K562 (cell line): Measurements from ENCODE around the gene MATK. TPM values are rescaled to one million over a fixed set of nuclear protein-coding genes. Genes with fewer than 3 reads are reported as not detected.

ENCODE experiments used
- BRF2 ChIP-seq: IDR thresholded peaks from 3 replicates; pipeline ENCODE4 v1.6.1; 2011; ENCODE audit warnings: borderline replicate concordance, mild to moderate bottlenecking; ENCODE audit not compliant: insufficient read length, insufficient read depth
- EGR1 ChIP-seq: fragments of 450-650 bp; conservative IDR thresholded peaks from 2 replicates; pipeline ENCODE4 v1.6.1; 2017; ENCODE audit warnings: mild to moderate bottlenecking
- HCFC1 ChIP-seq: IDR thresholded peaks from 2 replicates; pipeline ENCODE4 v1.6.1; 2012; ENCODE audit warnings: low read depth, low read length, improper control_type of control experiment
- HMGN3 ChIP-seq: IDR thresholded peaks from 2 replicates; pipeline ENCODE4 v1.6.1; 2011; ENCODE audit warnings: borderline replicate concordance, low read depth, mild to moderate bottlenecking, mixed read lengths, low read length; ENCODE audit not compliant: insufficient read length; ENCODE audit errors: extremely low read depth
- HNRNPL ChIP-seq: fragments of 200-400 bp; formaldehyde crosslinking; IDR thresholded peaks from 2 replicates; pipeline ENCODE4 v1.6.1; 2017; ENCODE audit warnings: low read depth, mild to moderate bottlenecking, low read length
- HSF4 ChIP-seq: fragments of 250-450 bp; sonication (Bioruptor Pico); IDR thresholded peaks from 2 replicates; pipeline ENCODE4 v2.1.2; 2022; ENCODE audit warnings: mild to moderate bottlenecking, moderate library complexity, borderline replicate concordance
- ID3 ChIP-seq, 2 experiments: fragments of 250-450 bp in 1 of 2; fragments of 450-650 bp in 1 of 2; sonication (Bioruptor Pico) in 1 of 2; IDR thresholded peaks; 2 replicates each; pipeline versions ENCODE4 v1.6.1 to v1.8.0; 2016 to 2021; ENCODE audit warnings: mild to moderate bottlenecking in 2 of 2, moderate library complexity in 2 of 2, missing compliant biosample characterization in 1 of 2, missing genetic modification characterization in 1 of 2
- ILK ChIP-seq: fragments of 450-650 bp; IDR thresholded peaks from 2 replicates; pipeline ENCODE4 v1.6.1; 2016; ENCODE audit warnings: missing genetic modification characterization, low read depth, mild to moderate bottlenecking, missing compliant biosample characterization, moderate library complexity, borderline replicate concordance
- KLF6 ChIP-seq: fragments of 250-450 bp; sonication (Bioruptor Pico); IDR thresholded peaks from 2 replicates; pipeline ENCODE4 v1.4.0; 2020; ENCODE audit warnings: mild to moderate bottlenecking, moderate library complexity, borderline replicate concordance
- MTA1 ChIP-seq: fragments of 450-650 bp; IDR thresholded peaks from 2 replicates; pipeline ENCODE4 v1.6.1; 2017; ENCODE audit warnings: borderline replicate concordance
- NCOA6 ChIP-seq: fragments of 450-650 bp; IDR thresholded peaks from 2 replicates; pipeline ENCODE4 v1.6.1; 2017; ENCODE audit warnings: mild to moderate bottlenecking
- RAD51 ChIP-seq: fragments of 450-650 bp; IDR thresholded peaks from 2 replicates; pipeline ENCODE4 v1.7.1; 2016; ENCODE audit warnings: low read depth, mild to moderate bottlenecking, borderline replicate concordance
- RB1 ChIP-seq: fragments of 450-650 bp; IDR thresholded peaks from 2 replicates; pipeline ENCODE4 v1.6.1; 2017; ENCODE audit warnings: low read depth, mild to moderate bottlenecking
- SAFB2 ChIP-seq: fragments of 200-400 bp; formaldehyde crosslinking; IDR thresholded peaks from 2 replicates; pipeline ENCODE4 v1.6.1; 2018; ENCODE audit warnings: borderline replicate concordance, low read length, low read depth, moderate library complexity; ENCODE audit not compliant: severe bottlenecking
- SETDB1 ChIP-seq: IDR thresholded peaks from one replicate; pipeline ENCODE4 v1.6.1; 2012; ENCODE audit warnings: low read length, control low read depth, inconsistent platforms
- SMARCA5 ChIP-seq: fragments of 450-650 bp; IDR thresholded peaks from 2 replicates; pipeline ENCODE4 v1.6.1; 2016
- TAF9B ChIP-seq: fragments of 450-650 bp; IDR thresholded peaks from 2 replicates; pipeline ENCODE4 v1.6.1; 2018; ENCODE audit warnings: mild to moderate bottlenecking; ENCODE audit not compliant: partially characterized antibody
- USF2 ChIP-seq: sonication (generic); formaldehyde crosslinking; IDR thresholded peaks from 2 replicates; pipeline ENCODE4 v1.5.0; 2020; ENCODE audit warnings: missing genetic modification reagents
- ZNF212 ChIP-seq: fragments of 450-650 bp; formaldehyde crosslinking; IDR thresholded peaks from 2 replicates; pipeline ENCODE4 v1.4.0; 2020; ENCODE audit warnings: mild to moderate bottlenecking
- ZNF232 ChIP-seq: sonication (generic); formaldehyde crosslinking; IDR thresholded peaks from 2 replicates; pipeline ENCODE4 v1.8.0; 2022; ENCODE audit warnings: mild to moderate bottlenecking, missing genetic modification reagents
- ZNF280A ChIP-seq: fragments of 450-650 bp; IDR thresholded peaks from 2 replicates; pipeline ENCODE4 v1.6.1; 2018; ENCODE audit warnings: mild to moderate bottlenecking, low read depth; ENCODE audit not compliant: partially characterized antibody
- ZNF3 ChIP-seq: fragments of 250-450 bp; sonication (Bioruptor Pico); IDR thresholded peaks from 2 replicates; pipeline ENCODE4 v1.5.0; 2021; ENCODE audit warnings: mild to moderate bottlenecking, moderate library complexity
- polyA plus RNA-seq, 8 experiments: library from polyadenylated mRNA; depleted of rRNA in 4 of 8; stranded (reverse) in 5 of 8; unstranded in 3 of 8; fragments of >200 nt; fragmentation: Nextera tagmentation in 2 of 8; fragmentation: Illumina TruSeq in 1 of 8; extraction: Ambion mirVana in 2 of 8; extraction: Trizol in 1 of 8; gene quantifications; 2 replicates each; pipeline versions ENCODE4 v1.2.1 to v1.2.3, GENCODE V29; 2011 to 2014; ENCODE audit warnings: inconsistent platforms in 1 of 8, missing spikeins in 1 of 8
- total RNA-seq, 7 experiments: library from RNA; depleted of rRNA in 6 of 7; stranded (reverse); fragments of >200 nt in 6 of 7; fragmentation: Illumina TruSeq in 2 of 7; extraction: Trizol in 2 of 7; gene quantifications; 2 replicates each; pipeline versions ENCODE4 v1.2.1 to v1.2.3, GENCODE V29; 2011 to 2021; ENCODE audit warnings: low replicate concordance in 1 of 7
- TF ChIP-seq, protein P1 (sequence below): sonication (generic); formaldehyde crosslinking; IDR thresholded peaks from 2 replicates; pipeline ENCODE4 v1.8.1; 2023; ENCODE audit warnings: mild to moderate bottlenecking, missing genetic modification reagents

Gene MATK
- total and polyA plus RNA-seq, 9 of the 15 experiments (the other 6 are each of a cell fraction or from before 2014, with no cell fraction given), result 0.08 to 41.5 (median 21.4) TPM

DNA sequence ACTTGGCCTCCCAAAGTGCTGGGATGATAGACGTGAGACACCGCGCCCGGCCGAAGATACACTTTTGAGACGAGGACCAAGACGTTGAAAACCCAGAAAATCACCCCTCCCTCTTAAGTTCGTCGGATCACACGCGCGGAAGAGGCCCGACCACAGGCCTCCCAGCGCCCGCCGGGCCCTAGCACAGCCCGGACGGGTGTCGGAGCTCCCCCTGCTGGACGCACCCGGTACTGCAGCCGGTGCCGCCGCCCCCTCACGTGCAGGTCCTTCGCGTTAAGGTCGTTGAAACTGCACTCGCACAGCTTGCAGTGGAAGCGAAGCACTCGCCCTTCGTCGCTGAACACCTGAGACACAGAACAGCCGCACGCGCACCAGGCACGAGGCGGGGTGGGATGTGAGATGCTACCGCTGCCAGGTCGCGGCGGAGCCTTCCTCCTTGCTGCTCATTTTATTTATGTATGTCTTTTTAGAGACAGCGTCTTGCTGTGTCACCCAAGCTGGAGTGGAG lies 35.7 kb upstream of the MATK start (continued):
- TF ChIP-seq ZNF232 (0 out of 2 replicates have a peak, but pooled peaks have one; percentile 44), RAD51 (peak; percentile 35; the same call in 1 of the 2 replicates), SMARCA5 (0 out of 2 replicates have a peak, but pooled peaks have one; percentile 32), NCOA6 (no peak), RB1 (peak; percentile 88), MTA1 (no peak; the same call in 1 of the 2 replicates), HCFC1 (0 out of 2 replicates have a peak, but pooled peaks have one; percentile 26), HMGN3 (peak; percentile 59), ZNF3 (CRISPR knock-in tag) (no peak), USF2 (CRISPR knock-in tag) (peak; percentile 66), SAFB2 (no peak), ID3 (CRISPR knock-in tag; IDR thresholded peaks at IDR 0.05) (no peak), ID3 (tag; IDR thresholded peaks at IDR 0.05) (peak; percentile 61; the same call in 1 of the 2 replicates), BRF2 (no peak), ILK (tag) (no peak), HNRNPL (no peak), EGR1 (peak; percentile 92), KLF6 (CRISPR knock-in tag) (no peak), TAF9B (no peak), ZNF212 (CRISPR knock-in tag) (no peak), ZNF280A (no peak), SETDB1 (peak; percentile 47), HSF4 (CRISPR knock-in tag) (no peak)
- TF ChIP-seq, protein P1, sequence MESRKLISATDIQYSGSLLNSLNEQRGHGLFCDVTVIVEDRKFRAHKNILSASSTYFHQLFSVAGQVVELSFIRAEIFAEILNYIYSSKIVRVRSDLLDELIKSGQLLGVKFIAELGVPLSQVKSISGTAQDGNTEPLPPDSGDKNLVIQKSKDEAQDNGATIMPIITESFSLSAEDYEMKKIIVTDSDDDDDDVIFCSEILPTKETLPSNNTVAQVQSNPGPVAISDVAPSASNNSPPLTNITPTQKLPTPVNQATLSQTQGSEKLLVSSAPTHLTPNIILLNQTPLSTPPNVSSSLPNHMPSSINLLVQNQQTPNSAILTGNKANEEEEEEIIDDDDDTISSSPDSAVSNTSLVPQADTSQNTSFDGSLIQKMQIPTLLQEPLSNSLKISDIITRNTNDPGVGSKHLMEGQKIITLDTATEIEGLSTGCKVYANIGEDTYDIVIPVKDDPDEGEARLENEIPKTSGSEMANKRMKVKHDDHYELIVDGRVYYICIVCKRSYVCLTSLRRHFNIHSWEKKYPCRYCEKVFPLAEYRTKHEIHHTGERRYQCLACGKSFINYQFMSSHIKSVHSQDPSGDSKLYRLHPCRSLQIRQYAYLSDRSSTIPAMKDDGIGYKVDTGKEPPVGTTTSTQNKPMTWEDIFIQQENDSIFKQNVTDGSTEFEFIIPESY (CRISPR knock-in tag), result peak; percentile 96
